ENCODE data around the gene H2BK1.

H2BK1 gene

GRCh38 chr7:151245360-151246101, 35.2 kb upstream of the H2BK1 start:
- peak in 1 of 2 donors; percentile 42 for DNase-seq (ENCODE audit: low read depth in 2 of 2, low spot score in 1 of 2)

- no peak for DNase-seq (ENCODE audit: low read depth in 2 of 2, low spot score in 1 of 2)
Measured at GRCh38 chr7:151244841-151245346, 34.6 kb upstream of the H2BK1 start.

- DNase-seq (ENCODE audit: low read depth in 2 of 2, low spot score in 1 of 2): no peak
Measured at GRCh38 chr7:151244196-151244840, 34.0 kb upstream of the H2BK1 start.

GRCh38 chr7:151243408-151244195, 33.3 kb upstream of the H2BK1 start:
- DNase-seq (ENCODE audit: low read depth in 2 of 2, low spot score in 1 of 2): no peak

GRCh38 chr7:151243045-151243349, 32.7 kb upstream of the H2BK1 start:
- DNase-seq (ENCODE audit: low read depth in 2 of 2, low spot score in 1 of 2): no peak

GRCh38 chr7:151242159-151243044, 32.1 kb upstream of the H2BK1 start:
- DNase-seq (ENCODE audit: low read depth in 2 of 2, low spot score in 1 of 2): no peak

- DNase-seq (ENCODE audit: low read depth in 2 of 2, low spot score in 1 of 2): no peak
Measured at GRCh38 chr7:151241755-151242096, 31.4 kb upstream of the H2BK1 start.

GRCh38 chr7:151240942-151241754, 30.9 kb upstream of the H2BK1 start:
- DNase-seq (ENCODE audit: low read depth in 2 of 2, low spot score in 1 of 2): no peak

GRCh38 chr7:151240536-151240935, 30.2 kb upstream of the H2BK1 start:
- DNase-seq (ENCODE audit: low read depth in 2 of 2, low spot score in 1 of 2): no peak

- no peak for DNase-seq (ENCODE audit: low read depth in 2 of 2, low spot score in 1 of 2)
Measured at GRCh38 chr7:151239837-151240459, 29.7 kb upstream of the H2BK1 start.

GRCh38 chr7:151238924-151239836, 28.9 kb upstream of the H2BK1 start:
- DNase-seq (ENCODE audit: low read depth in 2 of 2, low spot score in 1 of 2): no peak

GRCh38 chr7:151238190-151238810, 28.0 kb upstream of the H2BK1 start:
- DNase-seq (ENCODE audit: low read depth in 2 of 2, low spot score in 1 of 2): no peak

- no peak for DNase-seq (ENCODE audit: low read depth in 2 of 2, low spot score in 1 of 2)
Measured at GRCh38 chr7:151237244-151238189, 27.2 kb upstream of the H2BK1 start.

GRCh38 chr7:151236406-151236805, 26.1 kb upstream of the H2BK1 start:
- DNase-seq (ENCODE audit: low read depth in 2 of 2, low spot score in 1 of 2): no peak

- no peak for DNase-seq (ENCODE audit: low read depth in 2 of 2, low spot score in 1 of 2)
Measured at GRCh38 chr7:151235091-151235787, 25.0 kb upstream of the H2BK1 start.

GRCh38 chr7:151233804-151234203, 23.5 kb upstream of the H2BK1 start:
- no peak for DNase-seq (ENCODE audit: low read depth in 2 of 2, low spot score in 1 of 2)
